ENCODE results near the gene ATG4A.

DNA sequence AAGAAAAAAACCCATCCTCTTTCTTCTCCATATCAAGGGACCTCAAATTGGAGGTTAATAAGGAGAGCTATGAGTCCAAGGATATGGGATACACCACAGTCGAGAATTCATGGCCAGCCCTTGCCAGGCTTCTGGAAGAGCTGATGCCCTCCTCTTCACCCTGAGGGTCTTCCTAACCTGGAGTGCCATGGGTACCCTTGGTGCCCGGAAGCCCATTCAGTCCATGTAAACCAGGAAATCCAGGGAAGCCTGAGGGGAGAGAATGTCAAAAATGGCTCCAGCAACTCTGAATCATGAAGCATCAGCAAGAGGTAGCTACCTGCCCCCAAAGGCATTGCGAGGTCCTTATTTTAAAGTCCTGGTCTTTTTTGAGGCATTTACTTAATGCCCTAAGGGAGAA lies 78.2 kb downstream of the ATG4A start:
- TF ChIP-seq, protein P1, sequence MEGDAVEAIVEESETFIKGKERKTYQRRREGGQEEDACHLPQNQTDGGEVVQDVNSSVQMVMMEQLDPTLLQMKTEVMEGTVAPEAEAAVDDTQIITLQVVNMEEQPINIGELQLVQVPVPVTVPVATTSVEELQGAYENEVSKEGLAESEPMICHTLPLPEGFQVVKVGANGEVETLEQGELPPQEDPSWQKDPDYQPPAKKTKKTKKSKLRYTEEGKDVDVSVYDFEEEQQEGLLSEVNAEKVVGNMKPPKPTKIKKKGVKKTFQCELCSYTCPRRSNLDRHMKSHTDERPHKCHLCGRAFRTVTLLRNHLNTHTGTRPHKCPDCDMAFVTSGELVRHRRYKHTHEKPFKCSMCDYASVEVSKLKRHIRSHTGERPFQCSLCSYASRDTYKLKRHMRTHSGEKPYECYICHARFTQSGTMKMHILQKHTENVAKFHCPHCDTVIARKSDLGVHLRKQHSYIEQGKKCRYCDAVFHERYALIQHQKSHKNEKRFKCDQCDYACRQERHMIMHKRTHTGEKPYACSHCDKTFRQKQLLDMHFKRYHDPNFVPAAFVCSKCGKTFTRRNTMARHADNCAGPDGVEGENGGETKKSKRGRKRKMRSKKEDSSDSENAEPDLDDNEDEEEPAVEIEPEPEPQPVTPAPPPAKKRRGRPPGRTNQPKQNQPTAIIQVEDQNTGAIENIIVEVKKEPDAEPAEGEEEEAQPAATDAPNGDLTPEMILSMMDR (IDR thresholded peaks at IDR 0.05; ENCODE audit: low read length), result no peak
- no peak for TF ChIP-seq EZH2 (IDR thresholded peaks at IDR 0.05; ENCODE audit: borderline replicate concordance, low read length)
